WTC11 (cell line): Measurements from ENCODE around the gene SVEP1.

Source experiments
- CBFB ChIP-seq: sonication (generic); formaldehyde crosslinking; IDR thresholded peaks from 2 replicates; pipeline ENCODE4 v1.8.1; 2022; ENCODE audit warnings: mild to moderate bottlenecking, low read depth, missing genetic modification reagents
- E2F5 ChIP-seq: sonication (generic); formaldehyde crosslinking; IDR thresholded peaks from 2 replicates; pipeline ENCODE4 v1.8.1; 2022; ENCODE audit warnings: mild to moderate bottlenecking, moderate library complexity, missing genetic modification reagents
- JUN ChIP-seq: sonication (generic); formaldehyde crosslinking; IDR thresholded peaks from 2 replicates; pipeline ENCODE4 v1.8.0; 2023; ENCODE audit warnings: mild to moderate bottlenecking, missing genetic modification reagents
- NR1H2 ChIP-seq: sonication (generic); formaldehyde crosslinking; IDR thresholded peaks from 2 replicates; pipeline ENCODE4 v1.9.0; 2021; ENCODE audit warnings: mild to moderate bottlenecking, moderate library complexity, missing genetic modification reagents
- NR2C2 ChIP-seq: sonication (generic); formaldehyde crosslinking; IDR thresholded peaks from 2 replicates; pipeline ENCODE4 v1.8.0; 2022; ENCODE audit warnings: mild to moderate bottlenecking, missing genetic modification reagents
- SMAD4 ChIP-seq: sonication (generic); formaldehyde crosslinking; IDR thresholded peaks from 2 replicates; pipeline ENCODE4 v1.8.0; 2022; ENCODE audit warnings: mild to moderate bottlenecking, missing genetic modification reagents
- TEAD4 ChIP-seq: sonication (generic); formaldehyde crosslinking; IDR thresholded peaks from 2 replicates; pipeline ENCODE4 v1.8.0; 2022; ENCODE audit warnings: mild to moderate bottlenecking, missing genetic modification reagents
- ZNF121 ChIP-seq: sonication (generic); formaldehyde crosslinking; IDR thresholded peaks from 2 replicates; pipeline ENCODE4 v1.8.0; 2023; ENCODE audit warnings: missing genetic modification reagents
- ZNF138 ChIP-seq: sonication (generic); formaldehyde crosslinking; conservative IDR thresholded peaks from 2 replicates; pipeline ENCODE4 v1.8.1; 2022; ENCODE audit warnings: mild to moderate bottlenecking, moderate library complexity, missing genetic modification reagents
- ZNF512 ChIP-seq: sonication (generic); formaldehyde crosslinking; IDR thresholded peaks from 2 replicates; pipeline ENCODE4 v1.8.1; 2022; ENCODE audit warnings: missing genetic modification reagents, borderline replicate concordance
- TF ChIP-seq, protein P1 (sequence below): fragments of 200-600 bp; IDR thresholded peaks from 2 replicates; pipeline ENCODE4 v1.8.0; 2022; ENCODE audit warnings: antibody characterized with exemption
- TF ChIP-seq, protein P2 (sequence below): sonication (generic); formaldehyde crosslinking; IDR thresholded peaks from 2 replicates; pipeline ENCODE4 v1.8.0; 2022; ENCODE audit warnings: mild to moderate bottlenecking, missing genetic modification reagents

DNA sequence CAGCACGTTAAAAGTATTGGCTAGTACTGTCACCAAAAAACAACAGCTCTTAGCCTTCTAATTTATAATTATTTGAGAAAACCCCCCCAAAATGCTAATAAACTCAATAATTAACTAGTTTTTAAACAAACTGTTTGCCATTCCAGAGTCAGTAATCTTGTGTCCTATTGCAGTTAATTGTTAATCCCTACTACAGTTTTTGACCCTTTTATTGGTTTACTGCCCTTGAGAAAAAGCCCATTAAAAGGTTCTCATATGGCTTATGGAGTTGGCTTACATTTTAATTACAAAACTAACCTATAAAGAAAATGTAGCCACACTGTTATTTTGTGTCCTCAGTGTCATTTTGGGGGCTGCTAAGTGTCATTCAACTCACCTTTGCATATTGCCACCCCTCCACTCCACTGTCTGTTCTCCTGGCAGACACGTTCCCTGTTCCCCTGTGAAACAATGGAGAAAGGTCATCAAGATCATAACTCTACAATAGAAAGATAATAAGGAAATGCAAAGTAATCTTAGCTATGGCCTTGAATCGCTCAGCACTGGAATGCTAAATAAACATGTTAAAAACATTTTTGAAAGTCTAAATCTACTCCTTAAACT is 190.3 kb downstream of the SVEP1 start:
- TF ChIP-seq, protein P1, sequence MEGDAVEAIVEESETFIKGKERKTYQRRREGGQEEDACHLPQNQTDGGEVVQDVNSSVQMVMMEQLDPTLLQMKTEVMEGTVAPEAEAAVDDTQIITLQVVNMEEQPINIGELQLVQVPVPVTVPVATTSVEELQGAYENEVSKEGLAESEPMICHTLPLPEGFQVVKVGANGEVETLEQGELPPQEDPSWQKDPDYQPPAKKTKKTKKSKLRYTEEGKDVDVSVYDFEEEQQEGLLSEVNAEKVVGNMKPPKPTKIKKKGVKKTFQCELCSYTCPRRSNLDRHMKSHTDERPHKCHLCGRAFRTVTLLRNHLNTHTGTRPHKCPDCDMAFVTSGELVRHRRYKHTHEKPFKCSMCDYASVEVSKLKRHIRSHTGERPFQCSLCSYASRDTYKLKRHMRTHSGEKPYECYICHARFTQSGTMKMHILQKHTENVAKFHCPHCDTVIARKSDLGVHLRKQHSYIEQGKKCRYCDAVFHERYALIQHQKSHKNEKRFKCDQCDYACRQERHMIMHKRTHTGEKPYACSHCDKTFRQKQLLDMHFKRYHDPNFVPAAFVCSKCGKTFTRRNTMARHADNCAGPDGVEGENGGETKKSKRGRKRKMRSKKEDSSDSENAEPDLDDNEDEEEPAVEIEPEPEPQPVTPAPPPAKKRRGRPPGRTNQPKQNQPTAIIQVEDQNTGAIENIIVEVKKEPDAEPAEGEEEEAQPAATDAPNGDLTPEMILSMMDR = no peak
- no peak for TF ChIP-seq NR1H2 (CRISPR knock-in tag)
- TF ChIP-seq SMAD4 (CRISPR knock-in tag) = no peak
- no peak for TF ChIP-seq JUN (CRISPR knock-in tag)
- no peak for TF ChIP-seq TEAD4 (CRISPR knock-in tag)
- no peak for TF ChIP-seq ZNF121
- TF ChIP-seq, protein P2, sequence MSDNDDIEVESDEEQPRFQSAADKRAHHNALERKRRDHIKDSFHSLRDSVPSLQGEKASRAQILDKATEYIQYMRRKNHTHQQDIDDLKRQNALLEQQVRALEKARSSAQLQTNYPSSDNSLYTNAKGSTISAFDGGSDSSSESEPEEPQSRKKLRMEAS (CRISPR knock-in tag) = no peak
- TF ChIP-seq CBFB (CRISPR knock-in tag) = no peak
- TF ChIP-seq ZNF512 (CRISPR knock-in tag) = no peak
- TF ChIP-seq E2F5 (CRISPR knock-in tag) = no peak
- TF ChIP-seq NR2C2 (CRISPR knock-in tag) = no peak
- TF ChIP-seq ZNF138 (CRISPR knock-in tag) = no peak
